C1 segment of cervical spinal cord (tissue), 14 donors: ENCODE measurements around the gene SMIM21.

Source experiments
- DNase-seq, 14 donors: peaks; one replicate each; lab custom pipeline; 2025; lab: John Stamatoyannopoulos, UW

Gene SMIM21

GRCh38 chr18:75427603-75428002, at the start of gene SMIM21:
SMIM21 (minus strand) TSS chr18:75427703; CDS start chr18:75427563, 140 bp downstream.
- no peak for DNase-seq

GRCh38 chr18:75475228-75475627, 47.7 kb upstream of the SMIM21 start:
- no peak for DNase-seq

- DNase-seq: no peak
Observed at GRCh38 chr18:75474332-75474731, 46.8 kb upstream of the SMIM21 start.

GRCh38 chr18:75473316-75473715, 45.8 kb upstream of the SMIM21 start:
- no peak for DNase-seq

- no peak for DNase-seq
Observed at GRCh38 chr18:75472906-75473305, 45.4 kb upstream of the SMIM21 start.

GRCh38 chr18:75472396-75472795, 44.9 kb upstream of the SMIM21 start:
- no peak for DNase-seq

- no peak for DNase-seq
Observed at GRCh38 chr18:75471850-75472249, 44.3 kb upstream of the SMIM21 start.

GRCh38 chr18:75467851-75468250, 40.3 kb upstream of the SMIM21 start:
- no peak for DNase-seq

GRCh38 chr18:75467281-75467795, 39.8 kb upstream of the SMIM21 start:
- no peak for DNase-seq

- no peak for DNase-seq
Observed at GRCh38 chr18:75464356-75464755, 36.9 kb upstream of the SMIM21 start.

- no peak for DNase-seq
Observed at GRCh38 chr18:75462178-75462832, 34.8 kb upstream of the SMIM21 start.

GRCh38 chr18:75456199-75456631, 28.7 kb upstream of the SMIM21 start:
- DNase-seq: peak in 3 of 14 donors; percentile 7 to 45 (median 25)

GRCh38 chr18:75455249-75456198, 28.0 kb upstream of the SMIM21 start:
- peak in 8 of 14 donors; percentile 11 to 47 (median 29) for DNase-seq

- peak in 1 of 14 donors; percentile 7 for DNase-seq
Observed at GRCh38 chr18:75454022-75454795, 26.7 kb upstream of the SMIM21 start.

- DNase-seq: peak in 1 of 14 donors; percentile 2
Observed at GRCh38 chr18:75450906-75451305, 23.4 kb upstream of the SMIM21 start.

- DNase-seq: no peak
Observed at GRCh38 chr18:75441896-75442295, 14.4 kb upstream of the SMIM21 start.

GRCh38 chr18:75439348-75439747, 11.8 kb upstream of the SMIM21 start:
- no peak for DNase-seq

GRCh38 chr18:75438891-75439290, 11.4 kb upstream of the SMIM21 start:
- DNase-seq: no peak

GRCh38 chr18:75437979-75438378, 10.5 kb upstream of the SMIM21 start:
- DNase-seq: no peak

- DNase-seq: no peak
Observed at GRCh38 chr18:75433098-75433497, 5.6 kb upstream of the SMIM21 start.

GRCh38 chr18:75429975-75430374, 2.5 kb upstream of the SMIM21 start:
- DNase-seq: no peak

GRCh38 chr18:75428490-75428889, 987 bp upstream of the SMIM21 start:
- no peak for DNase-seq
